ENCODE results near the gene MYLK.
A peak's percentile ranks its signal among the peaks of the same experiment; 100 is the strongest.

Gene MYLK

DNA sequence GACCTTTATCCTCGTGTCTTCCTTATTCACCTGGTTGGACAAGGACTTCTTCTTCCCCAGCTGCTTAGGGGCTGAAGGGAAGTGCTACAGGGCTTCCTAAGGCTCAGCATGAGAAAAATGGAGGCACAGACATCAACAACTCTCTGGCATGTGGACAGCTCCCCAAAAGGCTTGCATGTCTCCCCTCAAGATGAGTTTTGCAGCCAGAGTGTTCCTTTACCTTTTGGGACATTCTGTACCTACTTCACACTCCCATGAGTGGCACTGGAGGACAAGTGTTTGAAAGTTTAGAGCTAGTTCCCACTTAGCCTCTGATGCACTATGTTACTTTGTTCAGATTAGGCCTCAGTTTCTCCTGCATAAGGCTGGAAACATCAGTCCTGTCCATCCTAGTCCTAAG is 222.2 kb downstream of the MYLK start:
- DNase-seq, result no peak

DNA sequence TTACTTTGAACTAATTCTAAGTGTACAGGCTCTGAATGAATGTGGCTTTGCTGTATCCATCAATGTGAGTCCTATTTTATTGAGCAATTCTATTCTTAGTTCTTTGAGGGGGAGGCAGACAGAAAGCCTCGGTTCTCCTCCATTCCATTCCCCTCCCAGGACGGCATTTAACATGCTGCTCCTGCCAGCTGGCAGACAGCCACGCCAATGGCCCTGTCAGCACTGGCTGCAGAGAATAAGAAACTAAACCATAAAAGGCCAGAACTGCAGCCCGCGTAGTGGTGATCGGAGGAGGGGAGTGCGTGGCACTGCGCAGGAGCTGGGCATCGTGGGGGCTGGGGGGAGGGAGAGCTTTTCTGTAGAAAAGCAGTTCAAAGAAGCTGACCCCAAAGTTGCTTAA is 223.2 kb downstream of the MYLK start:
- DNase-seq, result no peak

DNA sequence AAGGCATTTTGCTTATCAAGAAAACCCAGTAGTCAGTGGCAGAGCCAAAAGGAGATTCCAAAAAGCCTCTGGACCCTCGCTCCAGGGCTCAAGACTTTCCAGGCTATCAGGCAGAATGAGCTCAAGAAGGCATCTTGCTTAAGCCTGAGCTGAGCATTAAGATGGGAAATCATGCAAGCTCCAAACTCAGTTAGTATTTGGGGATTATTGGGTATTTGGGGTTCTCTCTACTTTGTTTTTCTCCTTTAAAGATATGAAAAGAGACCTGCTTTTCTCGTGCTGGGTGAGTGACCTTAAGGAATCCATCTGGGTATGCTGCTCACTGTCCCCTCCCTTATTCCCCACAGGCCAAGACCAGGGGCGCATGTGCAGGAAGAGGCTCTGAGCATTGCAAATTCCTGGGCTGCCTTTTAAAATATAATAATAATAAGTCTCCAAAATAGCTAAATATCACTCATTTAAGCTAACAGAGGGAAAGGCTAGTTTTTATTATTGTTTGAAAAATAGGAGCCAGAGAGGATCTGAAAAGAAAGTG is 223.9 kb downstream of the MYLK start:
- DNase-seq, result no peak

DNA sequence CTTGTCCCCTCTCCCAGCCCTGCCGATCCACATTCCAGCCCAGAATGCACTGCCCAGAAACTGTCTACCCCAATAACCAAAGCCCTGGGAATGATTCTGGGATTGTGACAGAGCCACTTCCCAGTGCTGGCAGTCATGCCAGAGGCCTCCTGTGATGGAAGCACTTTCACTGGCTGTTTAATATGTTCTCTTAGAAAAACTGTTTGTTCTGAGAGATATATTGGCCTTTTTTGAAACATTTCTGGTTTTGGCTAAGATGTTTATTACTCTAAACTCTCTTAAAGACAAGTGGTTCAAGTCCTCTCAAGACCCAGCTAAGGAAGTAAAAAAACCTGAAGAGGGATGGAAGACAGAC is 225.3 kb downstream of the MYLK start:
- DNase-seq, result no peak

DNA sequence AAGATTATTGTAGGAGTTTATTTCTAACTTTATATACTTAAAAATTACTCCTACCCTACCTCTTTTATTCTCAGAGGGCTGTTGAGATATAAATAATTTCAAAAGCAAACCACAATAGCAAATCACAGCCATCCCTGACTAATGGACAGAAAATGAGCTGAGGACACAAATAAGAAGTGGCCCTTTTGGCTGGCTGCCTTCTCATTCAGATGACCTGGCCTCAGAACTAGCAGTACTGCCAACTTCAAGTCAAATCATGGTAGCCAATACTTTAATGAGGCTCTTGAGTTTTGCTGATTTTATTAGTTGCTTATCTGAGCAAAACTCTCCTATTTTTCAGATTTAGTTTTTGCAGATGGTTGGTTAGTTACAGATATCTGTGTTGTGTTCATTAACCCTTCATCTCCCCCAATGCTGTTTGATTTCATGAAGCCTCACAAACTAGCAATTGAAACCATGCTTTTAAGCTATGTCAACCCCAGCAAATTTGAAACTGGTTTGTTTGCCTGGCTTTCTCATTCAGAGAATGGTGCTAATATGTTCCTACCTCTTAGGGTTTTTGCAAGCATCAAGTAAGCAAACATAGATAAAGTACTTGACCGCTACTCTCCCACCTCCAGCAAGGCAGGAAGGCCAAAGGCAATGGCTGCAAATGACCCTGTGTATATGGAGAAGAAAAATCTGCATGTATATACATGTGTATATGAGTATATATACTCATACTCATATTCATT is 225.8 kb downstream of the MYLK start:
- DNase-seq, result no peak

DNA sequence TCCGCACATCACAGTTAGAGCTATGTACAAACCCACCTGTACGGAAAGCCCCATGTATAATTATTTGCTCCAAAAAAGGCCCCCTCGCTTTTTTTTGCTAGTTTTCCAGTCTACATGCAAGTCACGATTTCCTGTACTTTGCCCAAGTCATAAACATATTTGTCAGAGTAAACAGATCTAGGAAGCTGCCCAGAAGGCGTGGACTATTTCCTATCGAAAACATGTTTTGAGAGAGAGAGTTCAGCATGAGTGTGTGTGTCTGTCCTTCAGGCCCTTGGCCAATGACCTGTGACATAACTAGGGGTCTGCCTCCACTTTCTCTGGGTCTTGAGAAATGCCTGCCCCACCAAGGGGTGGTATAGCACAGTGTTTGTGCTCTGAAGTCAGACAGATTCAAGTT is 226.6 kb downstream of the MYLK start:
- DNase-seq, result no peak

DNA sequence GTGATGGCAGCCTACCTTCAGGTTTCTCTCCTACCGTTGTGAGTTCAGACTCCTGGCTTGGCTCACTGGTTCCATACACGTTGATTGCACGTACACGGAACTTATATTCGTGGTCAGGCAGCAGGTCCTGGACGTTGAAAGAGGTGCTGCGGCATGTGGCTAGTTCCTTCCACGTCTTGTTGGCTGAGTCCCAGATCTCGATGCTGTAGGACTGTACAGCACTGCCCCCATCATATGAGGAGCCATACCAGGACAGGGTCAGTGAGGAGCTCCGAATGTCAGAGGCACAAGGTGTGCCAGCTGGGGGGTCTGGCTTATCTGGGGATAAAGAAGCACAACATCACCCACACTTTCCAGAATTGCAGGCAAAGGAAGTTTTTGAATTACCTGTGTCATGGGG is 227.0 kb downstream of the MYLK start:
- DNase-seq, result no peak

DNA sequence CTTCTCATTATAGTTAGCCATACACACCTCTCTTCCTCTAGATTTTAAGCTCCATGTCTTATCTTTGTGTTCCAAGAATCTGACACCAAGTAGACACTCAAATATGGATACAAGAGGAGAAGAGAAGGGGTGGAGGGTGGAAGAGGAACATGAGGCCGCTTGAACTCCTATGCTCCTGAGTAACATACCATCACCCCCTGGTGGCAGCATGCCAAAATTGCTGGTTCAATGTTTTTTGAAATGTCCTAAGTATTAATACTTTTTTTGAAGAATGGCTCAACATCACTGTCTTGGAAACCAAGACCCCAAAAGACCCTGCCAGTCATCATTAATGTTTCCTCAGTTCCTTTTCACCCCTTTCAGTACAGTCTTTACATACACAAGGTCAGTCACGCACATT is 227.4 kb downstream of the MYLK start:
- no peak for DNase-seq

DNA sequence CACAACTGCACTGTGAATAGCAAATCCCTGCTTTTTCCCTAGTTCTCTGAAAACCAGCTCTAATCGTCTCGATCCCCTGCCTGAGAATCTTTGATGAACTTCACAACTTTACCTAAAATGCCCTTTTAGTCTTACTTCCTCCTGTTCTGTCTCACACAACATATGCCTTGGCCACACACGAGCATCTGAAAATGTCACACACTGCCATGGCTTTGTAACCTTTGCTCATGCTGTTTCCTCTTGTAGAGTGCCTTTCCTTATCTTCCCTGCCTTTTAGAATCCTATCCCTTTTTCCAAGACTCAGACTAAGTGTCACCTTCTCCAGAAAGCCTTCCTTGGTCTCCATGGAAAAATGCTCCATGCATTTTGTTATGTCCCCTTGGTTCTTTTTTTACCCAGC is 227.9 kb downstream of the MYLK start:
- DNase-seq, result no peak

DNA sequence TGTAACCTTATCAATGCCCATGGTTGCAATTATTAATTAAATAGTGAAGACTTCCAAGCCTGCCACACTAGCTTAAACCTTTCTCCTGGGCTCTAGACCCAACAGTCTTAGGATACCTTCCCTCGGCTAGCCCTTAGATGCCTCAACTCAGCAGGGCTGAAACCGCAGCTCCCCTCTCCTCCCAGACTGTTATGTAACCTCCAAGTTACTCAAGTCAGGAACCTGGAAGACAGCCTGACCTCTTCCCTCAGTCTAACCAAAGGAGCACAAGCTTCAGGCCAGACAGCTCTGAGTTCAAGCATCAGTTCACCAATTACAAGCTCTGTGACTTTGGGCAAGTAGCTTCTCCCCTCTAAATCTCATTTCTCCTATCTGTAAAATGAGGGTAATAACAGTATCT is 228.7 kb downstream of the MYLK start:
- no peak for DNase-seq

DNA sequence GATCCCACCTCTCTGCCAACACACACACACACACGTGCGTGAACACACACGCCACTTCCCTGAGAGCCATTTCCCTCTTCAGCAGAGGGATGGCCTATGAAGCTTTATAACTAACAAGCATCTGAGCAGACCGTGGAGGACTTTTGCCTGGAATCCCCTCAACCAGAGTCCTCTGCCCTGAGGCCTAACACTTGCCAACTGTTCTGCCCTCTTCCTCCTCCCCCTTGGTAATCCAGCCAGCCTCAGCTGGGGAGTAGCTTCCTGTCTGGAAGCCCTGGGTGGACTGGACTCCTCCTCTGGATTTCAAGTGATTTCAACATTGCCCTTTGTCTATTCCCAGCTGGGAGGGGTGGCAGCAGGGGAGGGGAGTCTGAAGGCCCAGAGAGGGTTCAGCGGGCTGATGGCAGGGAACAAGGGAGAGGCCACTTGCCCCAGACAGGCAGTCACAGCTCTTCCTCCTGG is 230.9 kb downstream of the MYLK start:
- DNase-seq, result no peak

DNA sequence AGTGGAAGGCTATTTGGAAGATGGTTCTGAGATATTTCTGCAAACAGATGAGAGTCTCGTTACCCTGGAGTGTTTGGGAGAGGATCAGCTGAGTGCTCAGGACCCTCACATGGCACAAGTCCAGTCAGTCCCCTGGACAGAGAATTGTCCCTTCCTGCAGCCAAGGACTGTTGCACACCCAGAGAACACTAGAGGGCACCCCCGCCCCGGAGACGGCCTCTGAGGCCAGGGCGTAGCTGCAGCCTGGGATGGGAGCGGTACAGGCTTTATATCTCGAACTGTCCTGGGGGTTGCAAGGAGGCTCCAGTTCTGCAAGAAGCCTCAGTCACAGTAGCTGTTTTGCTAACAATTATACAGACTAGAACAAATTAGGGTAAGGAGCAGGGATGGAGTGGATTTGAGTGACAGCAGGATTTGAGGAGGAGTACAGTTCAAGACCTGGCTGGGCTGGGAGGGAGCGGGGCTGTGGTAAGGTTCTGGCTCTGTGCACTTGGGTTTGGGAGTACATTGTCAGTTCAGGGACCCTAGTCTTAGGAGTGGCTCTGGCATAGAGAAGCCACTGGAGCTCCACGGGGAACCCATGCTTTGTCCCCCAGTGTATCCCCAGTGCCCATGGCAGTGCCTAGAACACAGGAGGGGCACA is 231.7 kb downstream of the MYLK start:
- no peak for DNase-seq

DNA sequence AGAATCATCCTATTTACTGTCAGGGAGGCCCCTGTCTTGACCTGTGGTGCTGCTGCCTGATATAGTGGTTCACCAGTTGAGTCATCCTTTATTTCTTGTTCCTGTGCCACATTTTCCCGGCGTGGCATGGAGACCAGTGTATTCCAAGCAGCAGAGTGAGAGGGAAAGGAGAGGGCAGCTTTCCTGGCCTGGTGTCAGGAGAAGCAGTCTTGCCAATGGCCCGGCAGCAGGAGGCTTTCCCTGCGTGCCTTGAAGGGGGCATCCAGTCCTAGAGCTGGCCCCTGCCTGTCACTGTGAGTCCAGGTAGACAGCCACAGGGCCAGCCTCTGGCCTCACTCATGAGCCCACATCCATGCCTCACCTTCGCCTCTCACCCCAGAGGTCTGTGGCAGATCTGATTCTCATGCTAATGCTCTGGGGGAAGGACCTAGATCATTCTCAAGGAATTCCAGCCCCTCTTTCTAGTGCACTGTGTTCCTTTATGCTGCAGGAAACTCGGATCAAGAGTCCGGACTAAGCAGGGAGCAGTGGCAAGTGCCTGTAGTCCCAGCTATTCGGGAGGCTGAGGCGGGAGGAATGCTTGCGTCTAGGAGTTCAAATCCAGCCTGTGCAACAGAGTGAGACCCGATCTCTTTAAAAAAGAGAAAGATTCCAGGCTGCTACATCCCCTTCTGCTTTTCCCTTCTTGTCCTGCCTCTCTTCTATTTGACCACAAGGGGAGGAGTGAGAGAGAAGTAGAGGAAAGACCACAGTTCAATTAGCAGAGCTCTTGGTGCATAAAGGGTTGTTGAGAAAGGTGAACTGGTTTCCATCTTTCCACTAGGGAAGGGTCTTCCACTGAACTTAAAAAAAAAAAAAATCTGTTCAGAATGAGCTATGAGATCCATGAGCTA is 232.4 kb downstream of the MYLK start:
- DNase-seq, result no peak

DNA sequence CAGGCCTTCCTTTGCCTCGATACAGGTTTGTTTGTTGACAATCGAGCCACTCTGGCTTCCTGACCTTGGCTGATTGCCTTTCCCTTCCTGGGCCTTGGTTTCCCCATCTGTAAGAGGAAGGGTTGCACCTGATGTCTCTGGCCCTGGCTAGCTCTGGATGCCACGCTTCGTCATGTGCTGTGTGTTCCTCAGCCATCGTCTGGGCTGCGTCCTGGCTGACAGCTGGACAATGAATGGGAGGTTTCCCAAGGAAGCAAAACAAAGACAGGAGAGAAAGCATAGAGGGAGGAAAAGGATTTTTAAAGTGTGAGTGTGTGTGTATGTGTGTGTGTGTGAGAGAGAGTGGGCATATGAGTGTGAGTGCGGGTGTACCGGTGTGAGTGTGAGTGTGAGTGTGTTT is 234.0 kb downstream of the MYLK start:
- no peak for DNase-seq

DNA sequence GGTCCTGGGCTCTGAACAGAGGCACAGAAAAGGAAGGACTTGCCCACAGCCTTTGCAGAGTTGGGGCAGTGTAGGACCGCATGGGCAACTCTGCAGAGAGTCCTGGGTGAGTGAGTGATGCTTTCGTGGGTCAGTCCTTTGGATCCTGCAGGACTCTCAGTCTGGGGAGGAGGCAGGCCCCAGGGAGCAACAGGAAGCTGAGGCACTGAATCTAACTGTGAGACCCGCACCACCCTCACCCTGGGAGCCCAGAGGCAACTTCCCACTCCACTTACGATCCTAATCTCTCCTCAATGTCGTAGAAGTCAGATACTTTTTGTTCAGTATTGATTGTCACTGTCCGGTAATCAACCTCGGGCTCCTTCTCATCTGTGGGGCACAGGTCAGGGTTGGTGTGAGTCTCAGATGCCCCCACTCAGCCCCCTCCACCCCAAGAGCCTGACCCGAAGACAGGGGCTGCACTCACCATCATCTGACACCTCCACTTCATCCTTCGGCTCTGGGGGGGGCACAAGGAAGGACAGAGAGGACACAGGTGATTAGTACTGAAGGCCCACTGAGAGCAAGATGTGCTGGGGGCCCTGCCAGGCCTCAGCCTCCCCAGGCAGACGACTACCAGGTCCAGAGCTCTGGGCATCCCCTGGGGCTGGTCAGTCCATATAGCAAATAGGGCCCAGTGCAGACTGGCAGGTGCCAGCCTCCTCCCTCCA is 235.3 kb downstream of the MYLK start:
- DNase-seq, result no peak

DNA sequence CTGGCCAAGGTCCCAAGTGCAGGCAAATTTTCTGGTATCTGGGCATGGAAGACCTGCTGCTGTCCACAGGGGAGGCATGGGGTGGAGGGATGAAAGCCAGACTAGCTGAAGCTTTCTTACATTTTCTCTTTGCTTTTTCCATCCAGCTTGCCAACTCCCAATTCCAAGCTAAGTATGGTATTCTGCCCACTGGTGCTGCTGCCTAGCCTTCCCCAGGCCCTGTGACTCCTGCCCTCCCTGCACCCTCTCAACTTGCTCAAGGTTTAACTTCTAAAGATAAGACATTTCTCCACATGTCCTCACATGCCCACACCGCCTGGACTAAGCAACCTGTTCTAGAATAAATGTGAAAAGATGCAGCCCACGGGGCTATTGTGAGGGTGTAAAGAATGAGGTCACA is 239.8 kb downstream of the MYLK start:
- DNase-seq, result no peak

DNA sequence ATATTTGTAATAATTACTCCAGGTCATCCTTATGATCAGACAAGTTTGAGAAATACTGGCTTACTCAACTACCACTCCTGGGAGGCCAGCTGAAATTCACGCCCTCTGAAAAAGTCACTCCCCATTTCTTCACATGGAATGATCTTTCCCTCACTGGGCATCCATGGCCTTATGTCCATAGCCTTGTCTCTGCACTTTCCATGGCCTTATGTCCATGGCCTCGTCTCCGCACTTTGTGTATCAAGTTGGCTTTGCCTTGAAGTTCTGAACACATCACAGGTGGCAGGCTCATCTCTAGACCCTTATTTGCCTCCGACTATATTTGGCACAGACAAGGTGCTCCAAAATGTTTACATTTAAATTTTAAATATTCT is 241.2 kb downstream of the MYLK start:
- DNase-seq, result no peak

DNA sequence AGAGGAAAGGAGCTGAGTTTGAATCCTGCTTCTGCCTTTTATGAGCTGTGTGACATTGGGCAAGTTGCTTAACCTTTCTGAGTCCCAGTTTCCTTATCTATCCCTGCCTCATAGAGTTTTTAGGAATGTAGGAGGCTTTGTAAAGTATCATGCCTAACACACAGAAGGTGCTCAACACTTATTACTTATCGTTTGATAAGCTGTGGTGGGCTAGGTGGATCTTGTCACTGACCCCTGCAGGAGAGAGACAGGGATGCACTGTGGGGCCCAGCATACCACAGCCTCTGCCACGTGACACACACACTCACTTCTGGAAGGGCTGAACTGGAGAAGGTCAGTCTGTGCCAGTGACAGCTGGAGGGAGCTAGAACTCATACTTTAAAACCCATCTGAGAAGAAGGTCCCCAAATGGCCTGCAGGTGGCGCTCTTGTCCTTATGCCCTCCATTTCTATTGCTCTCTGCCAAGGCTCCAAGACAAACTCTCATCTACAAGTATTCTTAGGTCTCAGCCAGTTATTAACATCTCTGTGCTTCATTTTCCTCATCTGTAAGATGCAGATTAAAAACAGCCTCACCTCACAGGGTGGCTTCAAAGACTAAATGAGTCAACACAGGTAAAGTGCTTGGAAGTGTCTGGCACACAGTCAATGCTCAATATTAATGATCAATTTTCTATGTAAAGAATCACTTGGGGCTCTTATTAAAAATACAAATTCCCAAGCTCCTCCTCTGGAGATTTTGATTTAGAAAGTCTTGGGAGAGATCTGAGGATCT is 241.8 kb downstream of the MYLK start:
- DNase-seq, result peak; percentile 9

DNA sequence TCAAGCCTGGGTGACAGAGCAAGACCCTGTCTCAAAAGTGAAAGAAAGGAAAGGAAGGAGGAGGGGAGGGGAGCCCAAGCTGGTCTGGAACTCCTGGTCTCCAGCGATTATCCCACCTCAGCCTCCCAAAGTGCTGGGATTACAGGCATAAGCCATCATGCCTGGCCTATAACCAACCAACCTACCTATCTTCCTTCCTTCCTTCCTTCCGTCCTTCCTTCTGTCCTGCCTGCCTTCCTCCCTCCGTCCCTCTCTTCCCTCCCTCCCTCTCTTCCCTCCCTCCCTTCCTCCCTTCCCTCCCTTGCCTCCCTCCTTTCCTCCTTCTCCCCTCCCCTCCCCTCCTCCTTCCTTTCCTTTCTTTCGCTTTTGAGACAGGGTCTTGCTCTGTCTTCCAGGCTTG is 242.6 kb downstream of the MYLK start:
- no peak for DNase-seq

DNA sequence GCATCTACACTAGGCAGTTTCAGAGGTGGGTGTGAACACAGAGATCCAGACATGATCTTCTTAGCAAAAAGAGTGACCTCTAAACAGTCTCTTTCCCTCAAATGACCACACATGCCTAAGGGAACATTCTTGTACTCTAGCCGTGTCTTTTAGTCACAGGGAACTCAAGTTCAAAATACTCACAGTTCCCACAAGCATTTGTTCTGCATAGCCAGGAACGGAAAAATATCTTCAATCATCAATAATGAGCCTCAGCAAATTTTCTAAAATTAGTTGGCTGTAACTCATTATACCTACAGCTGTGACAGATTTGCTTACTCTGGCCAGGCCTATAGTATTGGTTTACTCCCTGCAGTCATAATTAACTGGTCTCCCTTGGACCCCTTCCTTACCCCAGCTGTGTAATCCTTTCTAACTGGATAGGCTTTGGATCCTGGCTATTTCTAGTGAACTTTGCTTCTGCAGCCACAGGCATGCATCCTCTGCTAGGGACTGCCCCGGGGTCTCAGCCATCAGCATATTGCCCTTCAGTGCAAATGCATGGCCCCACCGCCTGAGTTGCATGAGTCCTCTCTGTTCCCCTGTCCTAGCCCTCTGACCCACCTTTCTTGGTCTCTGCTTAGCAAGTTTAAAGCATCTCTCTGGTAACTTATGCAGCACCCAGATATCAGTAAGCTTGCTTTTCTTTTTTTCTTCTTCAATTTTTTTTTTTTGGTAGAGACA is 243.2 kb downstream of the MYLK start:
- DNase-seq, result no peak

DNA sequence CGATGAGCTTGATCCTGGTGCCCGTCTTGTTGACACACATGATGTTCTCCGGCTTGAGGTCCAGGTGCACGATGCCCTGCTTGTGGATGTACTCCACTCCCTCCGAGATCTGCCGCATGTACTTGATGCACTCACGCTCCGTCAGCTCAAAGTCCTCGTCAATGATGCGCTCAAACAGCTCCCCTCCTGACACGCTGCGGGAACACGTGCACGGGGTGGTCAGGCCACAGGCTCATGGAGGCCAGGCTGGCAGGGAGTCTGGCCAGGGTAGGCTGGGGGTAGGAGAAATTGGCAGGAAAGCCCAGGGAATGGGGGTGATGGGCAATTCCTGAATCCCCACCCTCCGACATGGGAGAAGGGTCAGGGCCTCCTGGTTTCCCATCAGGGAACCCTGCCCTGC is 243.8 kb downstream of the MYLK start:
- DNase-seq, result no peak
